SK-N-SH (cell line): ENCODE measurements around the gene RNPEPL1. TPM values are rescaled to one million over a fixed set of nuclear protein-coding genes. Genes with fewer than 3 reads are reported as not detected.

Experiments
- CTCF ChIA-PET: fragments of 300-600, 350-600 bp; formaldehyde crosslinking; extraction: SDS; loops from one replicate; lab custom pipeline; 2021; lab: Yijun Ruan, JAX
- POLR2A ChIA-PET: fragments of 350-600 bp; sonication (Branson Sonifier 250); formaldehyde crosslinking; extraction: SDS; loops from one replicate; lab custom pipeline; 2020; ENCODE audit warnings: antibody characterized with exemption, inconsistent platforms; lab: Yijun Ruan, JAX
- DNase-seq: peaks from one replicate; pipeline ENCODE4 v3.0.0; 2012
- H2AFZ ChIP-seq: fragments of 200-600 bp; sonication (generic); 2 replicates; pipeline ENCODE4 v1.8.1; 2016; ENCODE audit warnings: antibody characterized with exemption, mild to moderate bottlenecking, low read depth
- H3F3A ChIP-seq: fragments of 200-600 bp; sonication (generic); replicated peaks from 2 replicates; pipeline ENCODE3; 2016; ENCODE audit warnings: antibody characterized with exemption, mild to moderate bottlenecking; ENCODE audit not compliant: insufficient read depth
- H3K27ac ChIP-seq, 2 experiments: fragments of 200-500 bp in 1 of 2; fragments of 200-600 bp in 1 of 2; sonication (Bioruptor generic) in 1 of 2; sonication (generic), shearing (Covaris generic) in 1 of 2; 2 replicates each; pipeline versions ENCODE4 v1.5.1 to v1.6.1; 2014 to 2016; ENCODE audit warnings: low read depth in 2 of 2, inconsistent platforms in 1 of 2, low read length in 1 of 2, mild to moderate bottlenecking in 1 of 2, mixed read lengths in 1 of 2
- H3K27me3 ChIP-seq: fragments of 200-600 bp; sonication (generic), shearing (Covaris generic); 2 replicates; pipeline ENCODE4 v1.6.1; 2016; ENCODE audit warnings: mixed run types; ENCODE audit not compliant: insufficient read depth
- H3K36me3 ChIP-seq, 2 experiments: fragments of 200-500 bp in 1 of 2; fragments of 200-600 bp in 1 of 2; sonication (Bioruptor generic) in 1 of 2; sonication (generic) in 1 of 2; replicated peaks in 1 of 2; 2 replicates each; pipeline versions ENCODE3 to v1.5.1; 2014 to 2016; ENCODE audit warnings: low read length in 1 of 2, mild to moderate bottlenecking in 1 of 2; ENCODE audit not compliant: insufficient read depth in 2 of 2, control insufficient read depth in 1 of 2
- H3K4me1 ChIP-seq, 2 experiments: fragments of 200-500 bp in 1 of 2; fragments of 200-600 bp in 1 of 2; sonication (Bioruptor generic) in 1 of 2; sonication (generic), shearing (Covaris generic) in 1 of 2; 2 replicates each; pipeline versions ENCODE4 v1.5.1 to v1.6.1; 2014 to 2016; ENCODE audit warnings: low read depth in 1 of 2, low read length in 1 of 2, mixed run types in 1 of 2; ENCODE audit not compliant: insufficient read depth in 2 of 2, control insufficient read depth in 1 of 2
- H3K4me2 ChIP-seq: fragments of 200-600 bp; sonication (generic), shearing (Covaris generic); 2 replicates; pipeline ENCODE4 v1.6.1; 2017; ENCODE audit warnings: mixed run types
- H3K4me3 ChIP-seq, 2 experiments: fragments of 200-500 bp in 1 of 2; fragments of 200-600 bp in 1 of 2; sonication (Bioruptor generic) in 1 of 2; sonication (generic), shearing (Covaris generic) in 1 of 2; 2 replicates each; pipeline versions ENCODE4 v1.5.1 to v1.8.1; 2014 to 2016; ENCODE audit warnings: low read depth in 2 of 2, inconsistent platforms in 1 of 2, low read length in 1 of 2, mild to moderate bottlenecking in 1 of 2, mixed read lengths in 1 of 2, moderate library complexity in 1 of 2
- H3K79me2 ChIP-seq: fragments of 200-600 bp; sonication (generic); 2 replicates; pipeline ENCODE4 v1.8.1; 2017; ENCODE audit warnings: mild to moderate bottlenecking; ENCODE audit not compliant: insufficient read depth
- H3K9ac ChIP-seq: fragments of 200-600 bp; sonication (generic); 2 replicates; pipeline ENCODE4 v1.6.1; 2017; ENCODE audit warnings: mixed run types
- H3K9me2 ChIP-seq: fragments of 200-600 bp; sonication (generic); 2 replicates; pipeline ENCODE4 v1.6.1; 2017; ENCODE audit warnings: mixed run types
- H3K9me3 ChIP-seq: fragments of 200-600 bp; sonication (generic); 2 replicates; pipeline ENCODE4 v1.6.1; 2017; ENCODE audit warnings: mixed run types, mild to moderate bottlenecking, moderate library complexity
- H4K20me1 ChIP-seq: fragments of 200-600 bp; sonication (generic); 2 replicates; pipeline ENCODE4 v1.6.1; 2017; ENCODE audit warnings: mild to moderate bottlenecking, mixed run types; ENCODE audit not compliant: insufficient read depth
- CTCF ChIP-seq: fragments of 200-600 bp; sonication (generic); IDR thresholded peaks from 2 replicates; pipeline ENCODE4 v1.6.1; 2017; ENCODE audit warnings: antibody characterized with exemption, mild to moderate bottlenecking, moderate library complexity
- EP300 ChIP-seq, 2 experiments: IDR thresholded peaks; 2 replicates each; pipeline versions ENCODE4 v1.4.0 to v1.6.1; 2012; ENCODE audit warnings: borderline replicate concordance in 1 of 2, low read depth in 1 of 2, low read length in 1 of 2
- EZH2phosphoT487 ChIP-seq: fragments of 200-600 bp; sonication (generic); IDR thresholded peaks from 2 replicates; pipeline ENCODE4 v1.6.1; 2017; ENCODE audit warnings: low read depth, mixed run types, mild to moderate bottlenecking, antibody characterized with exemption, moderate library complexity, borderline replicate concordance
- FOSL2 ChIP-seq: IDR thresholded peaks from 2 replicates; pipeline ENCODE4 v1.4.0; 2012; ENCODE audit warnings: low read depth, mild to moderate bottlenecking, moderate library complexity, borderline replicate concordance
- FOXJ3 ChIP-seq: sonication (generic); formaldehyde crosslinking; IDR thresholded peaks from 2 replicates; pipeline ENCODE4 v1.5.1; 2020; ENCODE audit warnings: mild to moderate bottlenecking, missing genetic modification reagents
- FOXM1 ChIP-seq: IDR thresholded peaks from 2 replicates; pipeline ENCODE4 v1.4.0; 2012; ENCODE audit warnings: low read depth, mild to moderate bottlenecking
- GATA2 ChIP-seq: sonication (generic); formaldehyde crosslinking; IDR thresholded peaks from 2 replicates; pipeline ENCODE4 v1.5.0; 2020; ENCODE audit warnings: mild to moderate bottlenecking, missing genetic modification reagents
- IRF3 ChIP-seq: fragments of 150-350 bp; IDR thresholded peaks from 2 replicates; pipeline ENCODE4 v1.6.1; 2016; ENCODE audit warnings: mild to moderate bottlenecking, low read depth, low read length
- MXI1 ChIP-seq: IDR thresholded peaks from 2 replicates; pipeline ENCODE4 v1.6.1; 2012; ENCODE audit warnings: mild to moderate bottlenecking, low read depth, low read length, improper control_type of control experiment
- NFIC ChIP-seq: IDR thresholded peaks from 2 replicates; pipeline ENCODE4 v1.4.0; 2012; ENCODE audit warnings: borderline replicate concordance
- TAF1 ChIP-seq: IDR thresholded peaks from 2 replicates; pipeline ENCODE4 v1.6.1; 2012; ENCODE audit warnings: low read depth, mild to moderate bottlenecking, low read length, moderate library complexity, borderline replicate concordance
- USF2 ChIP-seq: fragments of 150-350 bp; IDR thresholded peaks from 2 replicates; pipeline ENCODE4 v1.6.1; 2017; ENCODE audit warnings: antibody characterized with exemption, low read length, low read depth, borderline replicate concordance
- YY1 ChIP-seq: IDR thresholded peaks from 2 replicates; pipeline ENCODE4 v1.4.0; 2012; ENCODE audit warnings: low read depth, mild to moderate bottlenecking
- WGBS: methylation state at CpG from one replicate; pipeline ENCODE4 v1.1.6; 2017; ENCODE audit warnings: low lambda C conversion rate; 5-methylcytosine and 5-hydroxymethylcytosine counted together
- polyA plus RNA-seq, 3 experiments: library from polyadenylated mRNA; depleted of rRNA; stranded (reverse); fragments of >200 nt; gene quantifications; 2 replicates each; pipeline ENCODE4 v1.2.3, GENCODE V29; 2012

Gene RNPEPL1
- polyA plus RNA-seq, 1 of the 3 experiments (the other 2 are of a cell fraction): 14.3 TPM

- no peak for TF ChIP-seq CTCF
Measured at GRCh38 chr2:240582781-240583180, 14.5 kb downstream of the RNPEPL1 start (continued).

- H3K79me2 ChIP-seq: peaks cover 89% of the 10 kb centered on the region
Measured at GRCh38 chr2:240583774-240584173, 15.5 kb downstream of the RNPEPL1 start.

More at GRCh38 chr2:240583774-240584173, 15.5 kb downstream of the RNPEPL1 start:
- 92% methylated on average over 3 of the region's 4 CpGs for WGBS
- peaks cover 34% of the 10 kb centered on the region for H4K20me1 ChIP-seq
- TF ChIP-seq NFIC: no peak
- TF ChIP-seq FOXJ3 (CRISPR knock-in tag): no peak
- no peak for TF ChIP-seq MXI1
- no peak for TF ChIP-seq GATA2
- no peak for TF ChIP-seq EZH2phosphoT487
- no peak for TF ChIP-seq USF2
- no peak for TF ChIP-seq FOSL2
- TF ChIP-seq FOXM1: no peak
- TF ChIP-seq TAF1: no peak
- TF ChIP-seq YY1: no peak
- no peak for TF ChIP-seq EP300 (IDR thresholded peaks at IDR 0.05; ENCODE audit: borderline replicate concordance in 1 of 2, low read depth in 1 of 2, low read length in 1 of 2)
- no peak for TF ChIP-seq IRF3
- no peak overlapping the region for H2AFZ ChIP-seq
- H3K27me3 ChIP-seq: no peaks in the 10 kb centered on the region
- POLR2A ChIA-PET: no interaction called here
- CTCF ChIA-PET: no interaction called here
- no peak overlapping the region for H3K4me3 ChIP-seq
- peaks cover 8% of the 10 kb centered on the region in 2 experiments for H3K36me3 ChIP-seq
- no peaks in the 10 kb centered on the region for H3K9me2 ChIP-seq
- H3K4me1 ChIP-seq: peaks cover 17 to 35% of the 10 kb centered on the region in 2 experiments; a peak in 3 of 4 replicates
- H3K27ac ChIP-seq: no peak overlapping the region
- H3F3A ChIP-seq: peaks cover 3% of the 10 kb centered on the region
- DNase-seq: no peak
- no peaks in the 10 kb centered on the region for H3K9me3 ChIP-seq
- no peak overlapping the region for H3K4me2 ChIP-seq
- H3K9ac ChIP-seq: no peak overlapping the region
